ENCODE data around the gene HOXC11.
A peak's percentile ranks its signal among the peaks of the same experiment; 100 is the strongest.

DNA sequence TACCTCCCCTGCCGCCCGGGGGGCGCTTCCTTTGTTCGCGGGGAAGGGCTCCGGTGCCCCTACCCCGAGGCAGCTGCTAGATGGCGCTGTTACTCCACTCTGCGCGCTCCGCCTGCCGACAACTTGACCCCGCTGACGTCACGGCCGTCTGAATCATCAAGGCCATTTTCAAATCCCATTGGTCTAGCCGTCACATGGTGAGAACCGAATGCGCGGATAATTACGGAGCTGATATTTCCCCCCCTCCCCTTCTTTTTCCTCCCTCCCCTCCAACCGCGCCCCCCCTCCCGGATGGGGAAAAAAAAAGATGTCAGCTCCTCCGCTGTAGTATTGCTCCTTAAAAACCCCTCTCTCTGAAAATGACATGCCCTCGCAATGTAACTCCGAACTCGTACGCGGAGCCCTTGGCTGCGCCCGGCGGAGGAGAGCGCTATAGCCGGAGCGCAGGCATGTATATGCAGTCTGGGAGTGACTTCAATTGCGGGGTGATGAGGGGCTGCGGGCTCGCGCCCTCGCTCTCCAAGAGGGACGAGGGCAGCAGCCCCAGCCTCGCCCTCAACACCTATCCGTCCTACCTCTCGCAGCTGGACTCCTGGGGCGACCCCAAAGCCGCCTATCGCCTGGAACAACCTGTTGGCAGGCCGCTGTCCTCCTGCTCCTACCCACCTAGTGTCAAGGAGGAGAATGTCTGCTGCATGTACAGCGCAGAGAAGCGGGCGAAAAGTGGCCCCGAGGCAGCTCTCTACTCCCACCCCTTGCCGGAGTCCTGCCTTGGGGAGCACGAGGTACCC, 12.2 kb downstream of the HOXC11 start, which contains the start of gene HOXC10:
- TF ChIP-seq EZH2phosphoT487 (IDR thresholded peaks at IDR 0.05; ENCODE audit: unreplicated experiment) (peak; percentile 19), POLR2AphosphoS5 (IDR thresholded peaks at IDR 0.05; ENCODE audit: low read depth) (no peak), EZH2 (IDR thresholded peaks at IDR 0.05; ENCODE audit: low read depth, unreplicated experiment) (peak; percentile 89), ZNF331 (CRISPR knock-in tag; IDR thresholded peaks at IDR 0.05; ENCODE audit: low read depth) (no peak), CREB1 (CRISPR knock-in tag; IDR thresholded peaks at IDR 0.05; ENCODE audit: low read depth) (peak; percentile 97), NANOG (IDR thresholded peaks at IDR 0.05; ENCODE audit: borderline replicate concordance) (no peak), JUNB (IDR thresholded peaks at IDR 0.05; ENCODE audit: unreplicated experiment) (no peak)
- TF ChIP-seq, protein P1, sequence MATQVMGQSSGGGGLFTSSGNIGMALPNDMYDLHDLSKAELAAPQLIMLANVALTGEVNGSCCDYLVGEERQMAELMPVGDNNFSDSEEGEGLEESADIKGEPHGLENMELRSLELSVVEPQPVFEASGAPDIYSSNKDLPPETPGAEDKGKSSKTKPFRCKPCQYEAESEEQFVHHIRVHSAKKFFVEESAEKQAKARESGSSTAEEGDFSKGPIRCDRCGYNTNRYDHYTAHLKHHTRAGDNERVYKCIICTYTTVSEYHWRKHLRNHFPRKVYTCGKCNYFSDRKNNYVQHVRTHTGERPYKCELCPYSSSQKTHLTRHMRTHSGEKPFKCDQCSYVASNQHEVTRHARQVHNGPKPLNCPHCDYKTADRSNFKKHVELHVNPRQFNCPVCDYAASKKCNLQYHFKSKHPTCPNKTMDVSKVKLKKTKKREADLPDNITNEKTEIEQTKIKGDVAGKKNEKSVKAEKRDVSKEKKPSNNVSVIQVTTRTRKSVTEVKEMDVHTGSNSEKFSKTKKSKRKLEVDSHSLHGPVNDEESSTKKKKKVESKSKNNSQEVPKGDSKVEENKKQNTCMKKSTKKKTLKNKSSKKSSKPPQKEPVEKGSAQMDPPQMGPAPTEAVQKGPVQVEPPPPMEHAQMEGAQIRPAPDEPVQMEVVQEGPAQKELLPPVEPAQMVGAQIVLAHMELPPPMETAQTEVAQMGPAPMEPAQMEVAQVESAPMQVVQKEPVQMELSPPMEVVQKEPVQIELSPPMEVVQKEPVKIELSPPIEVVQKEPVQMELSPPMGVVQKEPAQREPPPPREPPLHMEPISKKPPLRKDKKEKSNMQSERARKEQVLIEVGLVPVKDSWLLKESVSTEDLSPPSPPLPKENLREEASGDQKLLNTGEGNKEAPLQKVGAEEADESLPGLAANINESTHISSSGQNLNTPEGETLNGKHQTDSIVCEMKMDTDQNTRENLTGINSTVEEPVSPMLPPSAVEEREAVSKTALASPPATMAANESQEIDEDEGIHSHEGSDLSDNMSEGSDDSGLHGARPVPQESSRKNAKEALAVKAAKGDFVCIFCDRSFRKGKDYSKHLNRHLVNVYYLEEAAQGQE (IDR thresholded peaks at IDR 0.05; ENCODE audit: unreplicated experiment) = no peak
- TF ChIP-seq, protein P2, sequence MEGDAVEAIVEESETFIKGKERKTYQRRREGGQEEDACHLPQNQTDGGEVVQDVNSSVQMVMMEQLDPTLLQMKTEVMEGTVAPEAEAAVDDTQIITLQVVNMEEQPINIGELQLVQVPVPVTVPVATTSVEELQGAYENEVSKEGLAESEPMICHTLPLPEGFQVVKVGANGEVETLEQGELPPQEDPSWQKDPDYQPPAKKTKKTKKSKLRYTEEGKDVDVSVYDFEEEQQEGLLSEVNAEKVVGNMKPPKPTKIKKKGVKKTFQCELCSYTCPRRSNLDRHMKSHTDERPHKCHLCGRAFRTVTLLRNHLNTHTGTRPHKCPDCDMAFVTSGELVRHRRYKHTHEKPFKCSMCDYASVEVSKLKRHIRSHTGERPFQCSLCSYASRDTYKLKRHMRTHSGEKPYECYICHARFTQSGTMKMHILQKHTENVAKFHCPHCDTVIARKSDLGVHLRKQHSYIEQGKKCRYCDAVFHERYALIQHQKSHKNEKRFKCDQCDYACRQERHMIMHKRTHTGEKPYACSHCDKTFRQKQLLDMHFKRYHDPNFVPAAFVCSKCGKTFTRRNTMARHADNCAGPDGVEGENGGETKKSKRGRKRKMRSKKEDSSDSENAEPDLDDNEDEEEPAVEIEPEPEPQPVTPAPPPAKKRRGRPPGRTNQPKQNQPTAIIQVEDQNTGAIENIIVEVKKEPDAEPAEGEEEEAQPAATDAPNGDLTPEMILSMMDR (conservative IDR thresholded peaks at IDR 0.05; ENCODE audit: low read depth in 2 of 2) = peak; percentile 67 to 88
- TF ChIP-seq, protein P3, sequence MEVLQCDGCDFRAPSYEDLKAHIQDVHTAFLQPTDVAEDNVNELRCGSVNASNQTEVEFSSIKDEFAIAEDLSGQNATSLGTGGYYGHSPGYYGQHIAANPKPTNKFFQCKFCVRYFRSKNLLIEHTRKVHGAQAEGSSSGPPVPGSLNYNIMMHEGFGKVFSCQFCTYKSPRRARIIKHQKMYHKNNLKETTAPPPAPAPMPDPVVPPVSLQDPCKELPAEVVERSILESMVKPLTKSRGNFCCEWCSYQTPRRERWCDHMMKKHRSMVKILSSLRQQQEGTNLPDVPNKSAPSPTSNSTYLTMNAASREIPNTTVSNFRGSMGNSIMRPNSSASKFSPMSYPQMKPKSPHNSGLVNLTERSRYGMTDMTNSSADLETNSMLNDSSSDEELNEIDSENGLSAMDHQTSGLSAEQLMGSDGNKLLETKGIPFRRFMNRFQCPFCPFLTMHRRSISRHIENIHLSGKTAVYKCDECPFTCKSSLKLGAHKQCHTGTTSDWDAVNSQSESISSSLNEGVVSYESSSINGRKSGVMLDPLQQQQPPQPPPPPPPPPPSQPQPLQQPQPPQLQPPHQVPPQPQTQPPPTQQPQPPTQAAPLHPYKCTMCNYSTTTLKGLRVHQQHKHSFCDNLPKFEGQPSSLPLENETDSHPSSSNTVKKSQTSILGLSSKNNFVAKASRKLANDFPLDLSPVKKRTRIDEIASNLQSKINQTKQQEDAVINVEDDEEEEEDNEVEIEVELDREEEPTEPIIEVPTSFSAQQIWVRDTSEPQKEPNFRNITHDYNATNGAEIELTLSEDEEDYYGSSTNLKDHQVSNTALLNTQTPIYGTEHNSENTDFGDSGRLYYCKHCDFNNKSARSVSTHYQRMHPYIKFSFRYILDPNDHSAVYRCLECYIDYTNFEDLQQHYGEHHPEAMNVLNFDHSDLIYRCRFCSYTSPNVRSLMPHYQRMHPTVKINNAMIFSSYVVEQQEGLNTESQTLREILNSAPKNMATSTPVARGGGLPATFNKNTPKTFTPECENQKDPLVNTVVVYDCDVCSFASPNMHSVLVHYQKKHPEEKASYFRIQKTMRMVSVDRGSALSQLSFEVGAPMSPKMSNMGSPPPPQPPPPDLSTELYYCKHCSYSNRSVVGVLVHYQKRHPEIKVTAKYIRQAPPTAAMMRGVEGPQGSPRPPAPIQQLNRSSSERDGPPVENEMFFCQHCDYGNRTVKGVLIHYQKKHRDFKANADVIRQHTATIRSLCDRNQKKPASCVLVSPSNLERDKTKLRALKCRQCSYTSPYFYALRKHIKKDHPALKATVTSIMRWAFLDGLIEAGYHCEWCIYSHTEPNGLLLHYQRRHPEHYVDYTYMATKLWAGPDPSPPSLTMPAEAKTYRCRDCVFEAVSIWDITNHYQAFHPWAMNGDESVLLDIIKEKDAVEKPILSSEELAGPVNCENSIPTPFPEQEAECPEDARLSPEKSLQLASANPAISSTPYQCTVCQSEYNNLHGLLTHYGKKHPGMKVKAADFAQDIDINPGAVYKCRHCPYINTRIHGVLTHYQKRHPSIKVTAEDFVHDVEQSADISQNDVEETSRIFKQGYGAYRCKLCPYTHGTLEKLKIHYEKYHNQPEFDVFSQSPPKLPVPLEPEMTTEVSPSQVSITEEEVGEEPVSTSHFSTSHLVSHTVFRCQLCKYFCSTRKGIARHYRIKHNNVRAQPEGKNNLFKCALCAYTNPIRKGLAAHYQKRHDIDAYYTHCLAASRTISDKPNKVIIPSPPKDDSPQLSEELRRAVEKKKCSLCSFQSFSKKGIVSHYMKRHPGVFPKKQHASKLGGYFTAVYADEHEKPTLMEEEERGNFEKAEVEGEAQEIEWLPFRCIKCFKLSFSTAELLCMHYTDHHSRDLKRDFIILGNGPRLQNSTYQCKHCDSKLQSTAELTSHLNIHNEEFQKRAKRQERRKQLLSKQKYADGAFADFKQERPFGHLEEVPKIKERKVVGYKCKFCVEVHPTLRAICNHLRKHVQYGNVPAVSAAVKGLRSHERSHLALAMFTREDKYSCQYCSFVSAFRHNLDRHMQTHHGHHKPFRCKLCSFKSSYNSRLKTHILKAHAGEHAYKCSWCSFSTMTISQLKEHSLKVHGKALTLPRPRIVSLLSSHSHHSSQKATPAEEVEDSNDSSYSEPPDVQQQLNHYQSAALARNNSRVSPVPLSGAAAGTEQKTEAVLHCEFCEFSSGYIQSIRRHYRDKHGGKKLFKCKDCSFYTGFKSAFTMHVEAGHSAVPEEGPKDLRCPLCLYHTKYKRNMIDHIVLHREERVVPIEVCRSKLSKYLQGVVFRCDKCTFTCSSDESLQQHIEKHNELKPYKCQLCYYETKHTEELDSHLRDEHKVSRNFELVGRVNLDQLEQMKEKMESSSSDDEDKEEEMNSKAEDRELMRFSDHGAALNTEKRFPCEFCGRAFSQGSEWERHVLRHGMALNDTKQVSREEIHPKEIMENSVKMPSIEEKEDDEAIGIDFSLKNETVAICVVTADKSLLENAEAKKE (CRISPR knock-in tag; IDR thresholded peaks at IDR 0.05) = no peak

All from GM23338 (cell line).